Fibroblast of peridontal ligament (primary cell): ENCODE data around the gene P2RY6.

ENCODE experiments used
- DNase-seq: peaks from one replicate; pipeline ENCODE4 v3.0.0-alpha.2; 2010; ENCODE audit errors: extremely low read depth

Gene P2RY6

DNA sequence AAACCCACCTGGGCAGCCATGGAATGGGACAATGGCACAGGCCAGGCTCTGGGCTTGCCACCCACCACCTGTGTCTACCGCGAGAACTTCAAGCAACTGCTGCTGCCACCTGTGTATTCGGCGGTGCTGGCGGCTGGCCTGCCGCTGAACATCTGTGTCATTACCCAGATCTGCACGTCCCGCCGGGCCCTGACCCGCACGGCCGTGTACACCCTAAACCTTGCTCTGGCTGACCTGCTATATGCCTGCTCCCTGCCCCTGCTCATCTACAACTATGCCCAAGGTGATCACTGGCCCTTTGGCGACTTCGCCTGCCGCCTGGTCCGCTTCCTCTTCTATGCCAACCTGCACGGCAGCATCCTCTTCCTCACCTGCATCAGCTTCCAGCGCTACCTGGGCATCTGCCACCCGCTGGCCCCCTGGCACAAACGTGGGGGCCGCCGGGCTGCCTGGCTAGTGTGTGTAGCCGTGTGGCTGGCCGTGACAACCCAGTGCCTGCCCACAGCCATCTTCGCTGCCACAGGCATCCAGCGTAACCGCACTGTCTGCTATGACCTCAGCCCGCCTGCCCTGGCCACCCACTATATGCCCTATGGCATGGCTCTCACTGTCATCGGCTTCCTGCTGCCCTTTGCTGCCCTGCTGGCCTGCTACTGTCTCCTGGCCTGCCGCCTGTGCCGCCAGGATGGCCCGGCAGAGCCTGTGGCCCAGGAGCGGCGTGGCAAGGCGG lies 24.5 kb downstream of the P2RY6 start:
- DNase-seq = no peak

- no peak for DNase-seq
These were observed 25.1 kb downstream of the P2RY6 start for GRCh38 chr11:73297231-73297590.

DNA sequence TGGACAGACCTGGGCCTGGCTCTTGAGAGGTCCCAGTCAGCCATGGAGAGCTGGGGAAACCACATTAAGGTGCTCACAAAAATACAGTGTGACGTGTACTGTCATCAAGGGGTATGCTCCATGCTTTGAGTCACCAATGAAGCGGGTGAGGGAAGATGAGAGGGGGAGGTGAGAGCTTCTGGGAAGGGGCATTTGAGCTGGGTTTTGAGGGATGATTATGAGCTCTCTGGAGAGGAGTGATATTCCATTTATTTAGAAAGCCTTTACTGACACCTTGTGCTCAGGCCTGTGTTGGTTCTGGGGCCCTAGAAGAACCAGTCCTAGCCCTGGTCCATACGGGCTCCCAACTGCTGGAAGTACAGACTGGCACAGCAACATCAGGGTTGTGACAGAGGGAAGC lies 25.6 kb downstream of the P2RY6 start:
- DNase-seq = no peak

DNA sequence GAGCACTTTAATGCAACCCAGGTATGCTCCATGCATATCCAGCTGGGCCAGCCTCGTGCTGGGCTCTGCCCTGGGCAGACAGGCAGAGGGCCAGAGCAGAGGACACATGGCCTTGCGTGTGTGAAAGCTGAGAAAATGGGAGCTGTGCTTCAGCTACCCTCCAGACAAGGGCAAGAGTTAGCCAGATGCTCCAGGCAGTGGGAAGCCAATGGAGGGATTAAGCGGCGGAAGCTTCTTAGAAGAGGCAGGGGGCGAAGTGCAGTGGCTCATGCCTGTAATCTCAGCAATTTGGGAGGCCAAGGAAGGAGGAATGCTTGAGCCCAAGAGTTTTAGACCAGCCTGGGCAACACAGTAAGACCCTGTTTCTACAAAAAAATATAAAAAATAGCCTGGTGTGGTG lies 26.1 kb downstream of the P2RY6 start:
- no peak for DNase-seq

- DNase-seq = no peak
These were observed 27.6 kb downstream of the P2RY6 start for GRCh38 chr11:73299751-73300150.

GRCh38 chr11:73306069-73306841 lies 34.1 kb downstream of the P2RY6 start:
- no peak for DNase-seq

DNA sequence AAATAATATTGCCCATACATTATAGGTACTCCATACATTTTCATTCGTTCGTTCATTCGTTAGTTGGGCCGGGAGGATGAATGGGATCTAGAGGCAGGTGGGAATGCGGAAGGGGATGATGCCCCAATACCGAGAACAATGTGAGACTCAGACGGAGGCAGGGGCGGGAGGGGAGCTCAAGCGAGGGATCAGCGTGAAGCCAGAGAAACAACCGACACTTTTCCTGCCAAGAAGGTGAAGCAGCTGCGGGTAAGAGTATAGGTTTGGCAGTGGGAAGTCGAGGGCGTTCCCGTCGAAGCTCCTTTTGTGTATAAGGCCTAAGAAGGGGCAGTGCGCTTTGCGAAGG lies 34.8 kb downstream of the P2RY6 start:
- no peak for DNase-seq

DNA sequence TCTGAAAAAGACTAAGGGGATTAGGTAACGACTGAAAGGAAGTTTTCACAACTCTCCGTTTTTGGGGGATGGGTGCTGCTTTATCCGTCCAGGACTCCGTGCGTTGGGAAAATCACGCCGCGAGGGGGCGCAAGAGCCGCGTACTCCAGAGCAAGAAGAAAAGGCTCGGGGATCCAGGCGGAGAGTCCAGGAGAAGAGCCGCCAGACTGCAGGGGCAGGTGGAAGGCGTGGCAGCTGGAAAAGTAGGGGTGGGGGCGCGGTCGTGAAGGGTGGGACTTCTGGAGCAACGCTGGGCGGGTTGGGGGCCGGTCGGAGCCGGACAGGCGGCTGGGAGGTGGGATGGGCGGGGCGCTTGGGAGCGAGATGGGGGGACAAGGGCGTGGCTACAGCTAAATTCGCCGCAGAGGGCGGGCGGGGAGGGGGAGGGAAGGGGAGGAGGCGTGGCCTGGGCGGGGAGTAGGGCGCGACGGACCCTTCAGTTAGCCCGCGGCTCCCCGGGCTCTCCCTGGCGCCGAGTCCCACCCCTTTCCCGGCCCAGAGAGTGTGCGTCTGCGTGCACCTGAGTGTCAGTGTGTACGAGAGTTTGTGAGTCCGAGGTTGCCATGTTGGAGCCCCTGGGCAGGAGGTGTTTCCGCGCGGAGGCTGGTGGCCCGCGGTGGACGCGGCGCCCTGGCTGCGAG lies 35.3 kb downstream of the P2RY6 start:
- DNase-seq = peak; percentile 98

GRCh38 chr11:73308003-73308960 lies 36.1 kb downstream of the P2RY6 start, which contains the start of gene ARHGEF17:
Gene ARHGEF17 (plus strand): TSS chr11:73308276. CDS start chr11:73308639, 363 bp downstream.
- peak; percentile 78 for DNase-seq

DNA sequence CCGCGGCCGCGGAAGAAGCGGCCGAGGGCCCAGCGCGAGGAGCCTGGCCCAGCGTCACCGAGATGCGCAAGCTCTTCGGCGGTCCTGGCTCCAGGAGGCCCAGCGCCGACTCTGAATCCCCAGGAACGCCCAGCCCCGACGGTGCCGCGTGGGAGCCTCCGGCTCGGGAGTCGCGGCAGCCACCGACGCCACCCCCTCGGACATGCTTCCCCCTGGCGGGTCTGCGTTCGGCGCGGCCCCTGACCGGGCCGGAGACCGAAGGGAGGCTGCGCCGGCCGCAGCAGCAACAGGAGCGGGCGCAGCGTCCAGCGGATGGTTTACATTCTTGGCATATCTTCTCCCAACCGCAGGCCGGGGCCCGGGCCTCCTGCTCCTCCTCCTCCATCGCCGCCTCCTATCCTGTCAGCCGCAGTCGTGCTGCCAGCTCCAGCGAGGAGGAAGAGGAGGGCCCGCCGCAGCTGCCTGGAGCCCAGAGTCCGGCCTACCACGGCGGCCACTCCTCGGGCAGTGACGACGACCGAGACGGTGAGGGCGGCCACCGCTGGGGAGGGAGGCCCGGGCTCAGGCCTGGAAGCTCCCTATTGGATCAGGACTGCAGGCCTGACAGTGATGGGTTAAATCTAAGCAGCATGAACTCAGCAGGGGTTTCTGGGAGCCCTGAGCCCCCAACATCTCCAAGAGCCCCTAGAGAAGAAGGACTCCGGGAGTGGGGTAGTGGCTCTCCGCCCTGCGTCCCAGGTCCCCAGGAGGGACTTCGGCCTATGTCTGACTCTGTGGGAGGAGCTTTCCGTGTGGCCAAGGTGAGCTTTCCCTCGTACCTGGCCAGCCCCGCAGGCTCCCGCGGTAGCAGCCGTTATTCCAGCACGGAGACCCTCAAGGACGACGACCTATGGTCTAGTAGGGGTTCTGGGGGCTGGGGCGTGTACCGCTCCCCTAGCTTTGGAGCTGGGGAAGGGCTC lies 37.1 kb downstream of the P2RY6 start:
- peak; percentile 94 for DNase-seq

DNA sequence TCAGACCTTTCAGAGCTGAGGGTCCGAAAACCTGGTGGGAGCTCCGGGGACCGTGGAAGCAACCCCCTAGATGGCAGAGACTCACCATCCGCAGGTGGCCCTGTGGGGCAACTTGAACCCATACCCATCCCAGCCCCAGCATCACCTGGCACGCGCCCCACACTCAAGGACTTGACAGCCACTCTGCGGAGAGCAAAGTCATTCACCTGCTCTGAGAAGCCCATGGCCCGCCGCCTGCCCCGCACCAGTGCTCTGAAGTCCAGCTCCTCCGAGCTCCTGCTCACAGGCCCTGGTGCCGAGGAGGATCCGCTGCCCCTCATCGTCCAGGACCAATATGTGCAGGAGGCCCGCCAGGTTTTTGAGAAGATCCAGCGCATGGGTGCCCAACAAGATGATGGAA lies 37.9 kb downstream of the P2RY6 start:
- DNase-seq = no peak

GRCh38 chr11:73310661-73311393 lies 38.7 kb downstream of the P2RY6 start:
- DNase-seq = no peak

GRCh38 chr11:73311394-73311869 lies 39.3 kb downstream of the P2RY6 start:
- no peak for DNase-seq

GRCh38 chr11:73312036-73312435 lies 39.9 kb downstream of the P2RY6 start:
- no peak for DNase-seq

DNA sequence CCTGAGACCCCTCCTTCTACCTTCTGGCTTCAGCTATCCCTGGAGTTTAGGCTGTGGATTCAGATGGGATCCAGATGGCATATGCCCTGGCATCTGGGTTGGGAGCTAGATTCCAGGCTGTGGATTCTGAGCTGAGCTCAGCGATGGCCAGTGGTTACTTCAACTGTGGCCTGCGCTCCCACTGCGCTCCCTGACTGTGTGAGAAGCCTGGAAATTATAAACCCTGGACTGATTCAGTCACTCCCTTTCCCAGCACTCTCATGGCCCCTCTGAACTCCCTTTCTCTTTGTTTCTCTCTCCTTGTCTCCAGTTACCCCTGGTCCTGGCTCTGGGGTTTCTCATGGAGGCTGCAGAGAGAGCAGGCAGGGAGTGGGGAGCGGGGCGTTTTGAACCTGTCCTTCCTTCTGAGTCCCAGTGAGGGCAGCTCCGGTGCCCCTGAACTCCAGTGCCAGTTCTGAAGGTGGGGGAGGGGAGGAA lies 40.8 kb downstream of the P2RY6 start:
- peak; percentile 82 for DNase-seq

- no peak for DNase-seq
These were observed 41.5 kb downstream of the P2RY6 start for GRCh38 chr11:73313652-73314051.

DNA sequence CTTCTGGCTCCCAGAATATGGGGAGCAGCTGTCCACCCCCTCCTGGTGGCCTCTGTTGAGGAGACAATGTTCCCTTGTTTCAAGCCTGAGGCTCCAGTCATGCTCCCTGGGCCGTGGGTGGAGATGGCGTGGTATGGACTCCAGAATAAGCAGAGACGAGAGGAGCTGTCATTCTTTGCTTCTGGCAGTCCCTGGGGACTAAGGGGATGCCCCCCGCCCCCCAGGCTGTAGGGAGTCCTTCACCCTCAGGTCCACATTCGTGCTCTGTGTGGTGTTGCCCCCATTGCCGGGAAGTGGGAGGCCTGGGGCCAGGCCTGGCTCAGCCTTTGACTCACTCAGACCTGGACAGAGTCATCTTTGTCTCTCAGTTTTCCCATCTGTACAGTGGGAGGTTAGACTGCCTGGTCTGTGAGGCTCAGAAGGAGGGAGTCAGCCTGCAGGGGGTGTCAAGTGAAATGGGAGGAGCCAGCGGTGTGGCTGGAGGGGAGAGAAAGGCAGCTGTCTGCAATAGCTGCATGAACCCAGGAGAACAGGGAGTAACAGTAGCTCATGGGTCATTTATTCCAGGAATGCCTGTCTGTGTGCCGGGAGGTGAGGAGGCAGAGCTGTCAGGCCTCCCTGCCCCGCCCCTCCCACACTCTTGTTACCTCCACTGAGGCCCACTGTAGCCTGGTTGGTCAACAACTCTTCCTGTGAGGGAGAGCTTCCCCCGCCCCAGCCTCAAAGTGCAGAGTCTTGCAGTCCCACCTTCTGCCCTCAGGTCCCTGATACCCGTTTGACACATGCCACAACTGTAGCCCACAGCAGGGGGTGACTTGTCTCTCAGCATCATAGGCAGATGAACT lies 42.2 kb downstream of the P2RY6 start:
- no peak for DNase-seq

GRCh38 chr11:73315293-73316020 lies 43.3 kb downstream of the P2RY6 start:
- no peak for DNase-seq
